GM18873 (cell line): ENCODE results near the gene G2E3.
"Not testable (repeated sequence)": the region's sequence is repeated elsewhere in the genome, so short reads cannot be mapped to it uniquely, and the experiment has no call there.

Experiments
- ATAC-seq: cut with Tn5 transposase; IDR thresholded peaks from one replicate; pipeline ENCODE4 v1.9.1; 2021; ENCODE audit warnings: mild to moderate bottlenecking, moderate library complexity, moderate number of reproducible peaks; ENCODE audit not compliant: unreplicated experiment, low FRiP score

G2E3 gene

GRCh38 chr14:30600922-30601918 lies 42.3 kb downstream of the G2E3 start:
- no peak for ATAC-seq

GRCh38 chr14:30603402-30603801 lies 44.4 kb downstream of the G2E3 start:
- no peak for ATAC-seq

GRCh38 chr14:30604696-30605095 lies 45.7 kb downstream of the G2E3 start:
- ATAC-seq: not testable (repeated sequence)

- ATAC-seq: no peak
These were observed 48.3 kb downstream of the G2E3 start for GRCh38 chr14:30607156-30607780.

- no peak for ATAC-seq
These were observed 49.6 kb downstream of the G2E3 start for GRCh38 chr14:30608533-30609006.

- ATAC-seq: no peak
These were observed 51.9 kb downstream of the G2E3 start for GRCh38 chr14:30610787-30611343.

GRCh38 chr14:30614155-30614554 lies 55.2 kb downstream of the G2E3 start:
- no peak for ATAC-seq

GRCh38 chr14:30620178-30620577 lies 61.2 kb downstream of the G2E3 start:
- peak; percentile 50 for ATAC-seq

- no peak for ATAC-seq
These were observed 62.5 kb downstream of the G2E3 start for GRCh38 chr14:30621354-30621939.

GRCh38 chr14:30621940-30622830 lies 63.2 kb downstream of the G2E3 start, which contains the start of gene SCFD1:
TSS of gene SCFD1 (plus strand) at chr14:30622319. CDS start at chr14:30622339, 20 bp downstream.
- peak; percentile 82 for ATAC-seq

GRCh38 chr14:30623412-30624131 lies 64.6 kb downstream of the G2E3 start:
- no peak for ATAC-seq

- ATAC-seq: no peak
These were observed 65.1 kb downstream of the G2E3 start for GRCh38 chr14:30624132-30624423.

GRCh38 chr14:30625533-30625932 lies 66.6 kb downstream of the G2E3 start:
- no peak for ATAC-seq

GRCh38 chr14:30629432-30629831 lies 70.5 kb downstream of the G2E3 start:
- ATAC-seq: not testable (repeated sequence)

- ATAC-seq: no peak
These were observed 71.3 kb downstream of the G2E3 start for GRCh38 chr14:30630248-30630647.

- ATAC-seq: no peak
These were observed 73.8 kb downstream of the G2E3 start for GRCh38 chr14:30632730-30633129.

- ATAC-seq: no peak
These were observed 80.0 kb downstream of the G2E3 start for GRCh38 chr14:30638926-30639325.

- no peak for ATAC-seq
These were observed 82.2 kb downstream of the G2E3 start for GRCh38 chr14:30641207-30641606.

GRCh38 chr14:30644462-30644861 lies 85.5 kb downstream of the G2E3 start:
- not testable (repeated sequence) for ATAC-seq
